Neural cell (in vitro differentiated cells): Measurements from ENCODE around the gene HOXC9.

Experiments
- CTCF ChIP-seq: fragments of 450-650 bp; IDR thresholded peaks from 2 replicates; pipeline ENCODE4 v1.5.1; 2014; ENCODE audit warnings: antibody characterized with exemption, mild to moderate bottlenecking, moderate library complexity; ENCODE audit not compliant: poor library complexity, severe bottlenecking
- EP300 ChIP-seq: fragments of 450-650 bp; conservative IDR thresholded peaks from 2 replicates; pipeline ENCODE4 v1.6.1; 2014; ENCODE audit warnings: antibody characterized with exemption, mild to moderate bottlenecking, moderate library complexity; ENCODE audit not compliant: poor library complexity, severe bottlenecking
- EZH2 ChIP-seq: fragments of 200-600, 300-800 bp; shearing (Covaris generic), sonication (generic); IDR thresholded peaks from 2 replicates; pipeline ENCODE4 v1.6.1; 2014; ENCODE audit warnings: antibody characterized with exemption, low read length, borderline replicate concordance, mild to moderate bottlenecking; ENCODE audit not compliant: insufficient read depth, poor library complexity, severe bottlenecking
- POLR2AphosphoS5 ChIP-seq: IDR thresholded peaks from 2 replicates; pipeline ENCODE4 v1.6.1; 2012
- RAD21 ChIP-seq: fragments of 450-650 bp; conservative IDR thresholded peaks from 2 replicates; pipeline ENCODE4 v1.6.1; 2014; ENCODE audit warnings: antibody characterized with exemption, mild to moderate bottlenecking, moderate library complexity
- REST ChIP-seq: IDR thresholded peaks from 2 replicates; pipeline ENCODE4 v1.6.1; 2012; ENCODE audit warnings: borderline replicate concordance
- SMC3 ChIP-seq: fragments of 450-650 bp; conservative IDR thresholded peaks from 2 replicates; pipeline ENCODE4 v1.6.1; 2014; ENCODE audit warnings: antibody characterized with exemption, mild to moderate bottlenecking, moderate library complexity; ENCODE audit not compliant: poor library complexity

- no peak for TF ChIP-seq POLR2AphosphoS5
- TF ChIP-seq EP300: no peak
- no peak for TF ChIP-seq CTCF
- TF ChIP-seq EZH2: peak; percentile 30
- no peak for TF ChIP-seq RAD21
- no peak for TF ChIP-seq REST
- TF ChIP-seq SMC3: no peak
Measured at GRCh38 chr12:53997204-53998109, 2.5 kb upstream of the HOXC9 start.
